A549 (cell line): ENCODE results near the gene OCA2. TPM values are rescaled to one million over a fixed set of nuclear protein-coding genes. Genes with fewer than 3 reads are reported as not detected.

ENCODE experiments used
- ATAC-seq, 2 experiments: fragments of 200-7000 bp in 1 of 2; fragments of >200 bp in 1 of 2; cut with Nextera tagmentation in 1 of 2; cut with Tn5 transposase in 1 of 2; 3 replicates each; pipeline versions ENCODE4 v1.8.0 to v1.9.1; 2018 to 2020; ENCODE audit warnings: mild to moderate bottlenecking in 1 of 2, moderate library complexity in 1 of 2
- CTCF ChIA-PET: fragments of 300-600 bp; sonication (Branson Sonifier 250); formaldehyde crosslinking; extraction: SDS; loops from one replicate; lab custom pipeline; 2021; ENCODE audit warnings: antibody characterized with exemption, inconsistent platforms; lab: Yijun Ruan, JAX
- POLR2A ChIA-PET: fragments of 350-600 bp; formaldehyde crosslinking; extraction: SDS; loops from one replicate; lab custom pipeline; 2021; ENCODE audit warnings: antibody characterized with exemption, inconsistent platforms; lab: Yijun Ruan, JAX
- DNase-seq, 2 experiments: peaks; one replicate each; pipeline versions ENCODE4 v3.0.0 to v3.0.0-alpha.2; 2011 to 2016; ENCODE audit warnings: low read depth in 1 of 2, low spot score in 1 of 2
- FAIRE-seq: peaks from 2 replicates; lab custom pipeline; 2011; peaks lifted over from hg19 to GRCh38; lab: Jason Lieb, UNC
- H3K27ac ChIP-seq, 2 experiments: fragments of >200 bp; sonication (Bioruptor Twin); formaldehyde crosslinking; 3 replicates each; pipeline ENCODE4 v1.5.1; 2016 to 2017
- H3K4me1 ChIP-seq: fragments of >200 bp; sonication (Bioruptor Twin); formaldehyde crosslinking; 3 replicates; pipeline ENCODE4 v1.6.1; 2016
- H3K4me2 ChIP-seq: fragments of >200 bp; sonication (Bioruptor Twin); formaldehyde crosslinking; 3 replicates; pipeline ENCODE4 v1.6.1; 2016
- H3K4me3 ChIP-seq: fragments of >200 bp; sonication (Bioruptor Twin); formaldehyde crosslinking; 3 replicates; pipeline ENCODE4 v1.5.1; 2016
- H3K9me3 ChIP-seq: fragments of >200 bp; sonication (Bioruptor Twin); formaldehyde crosslinking; 3 replicates; pipeline ENCODE4 v1.6.1; 2016
- BCL3 ChIP-seq: fragments of >200 bp; sonication (Bioruptor Twin); formaldehyde crosslinking; IDR thresholded peaks from 3 replicates; pipeline ENCODE4 v1.6.1; 2016
- CBX8 ChIP-seq: fragments of 200-600 bp; sonication (generic); IDR thresholded peaks from 2 replicates; pipeline ENCODE4 v1.6.1; 2016
- CTCF ChIP-seq: fragments of >200 bp; sonication (Bioruptor Twin); formaldehyde crosslinking; IDR thresholded peaks from 3 replicates; pipeline ENCODE4 v1.5.1; 2016
- E2F6 ChIP-seq: IDR thresholded peaks from 2 replicates; pipeline ENCODE4 v1.6.1; 2012; ENCODE audit warnings: low read depth, borderline replicate concordance
- ELK1 ChIP-seq: fragments of 150-350 bp; IDR thresholded peaks from 2 replicates; pipeline ENCODE4 v1.6.1; 2014; ENCODE audit warnings: low read depth, mild to moderate bottlenecking, low read length
- EP300 ChIP-seq, 2 experiments: fragments of >200 bp; sonication (Bioruptor Twin); formaldehyde crosslinking; IDR thresholded peaks; 2 replicates in 1 of 2; 3 replicates in 1 of 2; pipeline ENCODE4 v1.6.1; 2016 to 2017
- ESRRA ChIP-seq: fragments of 150-350 bp; IDR thresholded peaks from 2 replicates; pipeline ENCODE4 v1.6.1; 2014; ENCODE audit warnings: mild to moderate bottlenecking, low read length, borderline replicate concordance
- FOSB ChIP-seq: fragments of 250-450 bp; sonication (Bioruptor Pico); IDR thresholded peaks from 2 replicates; pipeline ENCODE4 v1.5.0; 2020; ENCODE audit warnings: mild to moderate bottlenecking, moderate library complexity
- FOSL2 ChIP-seq, 2 experiments: fragments of 450-650 bp in 1 of 2; fragments of >200 bp in 1 of 2; sonication (Bioruptor Twin) in 1 of 2; formaldehyde crosslinking; IDR thresholded peaks; 2 replicates each; pipeline versions ENCODE4 v1.5.0 to v1.6.1; 2016 to 2020; ENCODE audit warnings: mild to moderate bottlenecking in 1 of 2, moderate library complexity in 1 of 2
- GATA3 ChIP-seq: IDR thresholded peaks from 2 replicates; pipeline ENCODE4 v1.6.1; 2012; ENCODE audit warnings: borderline replicate concordance
- HDAC2 ChIP-seq: fragments of 200-600 bp; sonication (generic); IDR thresholded peaks from 2 replicates; pipeline ENCODE4 v1.6.1; 2016
- HES2 ChIP-seq: fragments of >200 bp; sonication (Bioruptor Twin); formaldehyde crosslinking; IDR thresholded peaks from 2 replicates; pipeline ENCODE4 v1.6.1; 2016
- HEYL ChIP-seq: fragments of 250-450 bp; sonication (Bioruptor Pico); IDR thresholded peaks from 2 replicates; pipeline ENCODE4 v1.8.0; 2021; ENCODE audit warnings: mild to moderate bottlenecking, moderate library complexity
- HOXB13 ChIP-seq: fragments of 250-450 bp; sonication (Bioruptor Pico); IDR thresholded peaks from 2 replicates; pipeline ENCODE4 v1.5.0; 2020; ENCODE audit warnings: low read depth, mild to moderate bottlenecking, moderate library complexity
- HOXB5 ChIP-seq: fragments of 250-450 bp; sonication (Bioruptor Pico); IDR thresholded peaks from 2 replicates; pipeline ENCODE4 v1.5.0; 2020; ENCODE audit warnings: mild to moderate bottlenecking, moderate library complexity
- JUN ChIP-seq, 2 experiments: fragments of >200 bp; sonication (Bioruptor Twin); formaldehyde crosslinking; IDR thresholded peaks; 2 replicates in 1 of 2; 3 replicates in 1 of 2; pipeline ENCODE4 v1.6.1; 2016 to 2017
- KDM1A ChIP-seq: fragments of 200-600 bp; sonication (generic); IDR thresholded peaks from 2 replicates; pipeline ENCODE4 v1.6.1; 2016; ENCODE audit warnings: low read depth, mild to moderate bottlenecking
- MAX ChIP-seq: IDR thresholded peaks from 2 replicates; pipeline ENCODE4 v1.6.1; 2012
- MAZ ChIP-seq: fragments of 150-350 bp; IDR thresholded peaks from 2 replicates; pipeline ENCODE4 v1.6.1; 2014; ENCODE audit warnings: antibody characterized with exemption, low read depth, low read length, borderline replicate concordance
- NPAS2 ChIP-seq: fragments of 250-450 bp; sonication (Bioruptor Pico); IDR thresholded peaks from 2 replicates; pipeline ENCODE4 v1.8.0; 2022; ENCODE audit warnings: mild to moderate bottlenecking, moderate library complexity, borderline replicate concordance
- PBX3 ChIP-seq: IDR thresholded peaks from 2 replicates; pipeline ENCODE4 v1.6.1; 2012
- REST ChIP-seq: fragments of 200-600 bp; sonication (generic); IDR thresholded peaks from 2 replicates; pipeline ENCODE4 v1.6.1; 2016; ENCODE audit warnings: antibody characterized with exemption, mild to moderate bottlenecking, moderate library complexity
- RNF2 ChIP-seq: fragments of 200-600 bp; sonication (generic); IDR thresholded peaks from 2 replicates; pipeline ENCODE4 v1.6.1; 2016; ENCODE audit warnings: low read depth, mild to moderate bottlenecking, antibody characterized with exemption, moderate library complexity, borderline replicate concordance
- SMC3 ChIP-seq: fragments of >200 bp; sonication (Bioruptor Twin); formaldehyde crosslinking; IDR thresholded peaks from 3 replicates; pipeline ENCODE4 v1.6.1; 2018; ENCODE audit warnings: inconsistent platforms
- ZFP36 ChIP-seq: fragments of 450-650 bp; IDR thresholded peaks from 2 replicates; pipeline ENCODE4 v1.6.1; 2014; ENCODE audit warnings: borderline replicate concordance; ENCODE audit not compliant: partially characterized antibody
- ZSCAN20 ChIP-seq: fragments of 250-450 bp; sonication (Bioruptor Pico); IDR thresholded peaks from 2 replicates; pipeline ENCODE4 v1.8.0; 2022; ENCODE audit warnings: mild to moderate bottlenecking, moderate library complexity
- WGBS: methylation state at CpG from one replicate; pipeline ENCODE4 v1.1.6; 2017; ENCODE audit errors: missing lambda C conversion rate; 5-methylcytosine and 5-hydroxymethylcytosine counted together
- polyA plus RNA-seq, 4 experiments: library from polyadenylated mRNA; depleted of rRNA in 3 of 4; stranded (reverse); fragments of >200 nt; fragmentation: RNase III in 1 of 4; extraction: RNeasy Plus Mini Kit Qiagen cat#74134 plus additional on column Dnase treatment in 1 of 4; gene quantifications; 2 replicates in 3 of 4; 3 replicates in 1 of 4; pipeline ENCODE4 v1.2.3, GENCODE V29; 2011 to 2017

OCA2 gene
- polyA plus RNA-seq, 2 of the 4 experiments (the other 2 are of a cell fraction): 0.17 to 0.25 TPM

GRCh38 chr15:27906802-27907201 lies 192.3 kb downstream of the OCA2 start (continued):
- no peak for TF ChIP-seq NPAS2
- TF ChIP-seq GATA3: no peak
- TF ChIP-seq CBX8: no peak
- TF ChIP-seq FOSL2 (IDR thresholded peaks at IDR 0.05): no peak
- TF ChIP-seq FOSL2 (CRISPR knock-in tag; IDR thresholded peaks at IDR 0.05): no peak
- TF ChIP-seq RNF2: no peak
- TF ChIP-seq EP300 (IDR thresholded peaks at IDR 0.05): no peak
- TF ChIP-seq E2F6: no peak
- no peak for TF ChIP-seq CTCF
- TF ChIP-seq PBX3: no peak
- no peak for TF ChIP-seq ELK1
- TF ChIP-seq ZFP36: no peak

GRCh38 chr15:27903405-27903804 lies 195.7 kb downstream of the OCA2 start:
- Histone ChIP-seq H3K4me1 (no peaks in the 10 kb centered on the region), H3K27ac (no peak overlapping the region), H3K4me2 (no peak overlapping the region), H3K9me3 (peaks cover 4% of the 10 kb centered on the region; the same call in 1 of the 3 replicates), H3K4me3 (no peak overlapping the region)
- WGBS: 42% methylated on average over 9 of the region's 9 CpGs
- FAIRE-seq (no peak), DNase-seq (no peak), ATAC-seq (no peak)
- ChIA-PET POLR2A (no interaction called here), CTCF (interaction anchor here (1.1 kb wide), 1 partner anchor 22 kb away, joined by 3 read pairs; no protein-coding TSS in a partner anchor)
- TF ChIP-seq SMC3 (no peak), MAX (no peak), GATA3 (no peak), JUN (IDR thresholded peaks at IDR 0.05) (no peak), REST (no peak), HDAC2 (no peak), EP300 (IDR thresholded peaks at IDR 0.05) (no peak), BCL3 (no peak), HOXB5 (no peak), KDM1A (no peak), MAZ (no peak), ZSCAN20 (CRISPR knock-in tag) (no peak), HEYL (no peak), HOXB13 (CRISPR knock-in tag) (no peak), HES2 (no peak), ESRRA (no peak), ZFP36 (no peak), ELK1 (no peak), FOSB (CRISPR knock-in tag) (no peak)
